ENCODE data around the gene EDNRA.

EDNRA gene

GRCh38 chr4:147515220-147515936 is 34.5 kb downstream of the EDNRA start:
- peaks cover 4% of the 10 kb centered on the region for H3K4me1 ChIP-seq (ENCODE audit: low read depth, poor library complexity, severe bottlenecking)
- H3K27ac ChIP-seq: no peak overlapping the region
- H3K27me3 ChIP-seq (ENCODE audit: insufficient read depth, low read depth): no peaks in the 10 kb centered on the region
- H3K36me3 ChIP-seq (ENCODE audit: insufficient read depth): no peaks in the 10 kb centered on the region
- no peak overlapping the region for H3K4me3 ChIP-seq (IDR thresholded peaks at IDR 0.05; ENCODE audit: insufficient read depth, low read depth, low read length)
- H3K79me2 ChIP-seq (ENCODE audit: insufficient read depth, low read depth): no peaks in the 10 kb centered on the region
- H2AFZ ChIP-seq (ENCODE audit: low read depth): no peak overlapping the region
- H3K9ac ChIP-seq: no peak overlapping the region
- H4K20me1 ChIP-seq (ENCODE audit: insufficient read depth): no peaks in the 10 kb centered on the region
- no peak for TF ChIP-seq CTCF (conservative IDR thresholded peaks at IDR 0.05; ENCODE audit: low read depth, low read length)
- no peak overlapping the region for H3K4me2 ChIP-seq

DNA sequence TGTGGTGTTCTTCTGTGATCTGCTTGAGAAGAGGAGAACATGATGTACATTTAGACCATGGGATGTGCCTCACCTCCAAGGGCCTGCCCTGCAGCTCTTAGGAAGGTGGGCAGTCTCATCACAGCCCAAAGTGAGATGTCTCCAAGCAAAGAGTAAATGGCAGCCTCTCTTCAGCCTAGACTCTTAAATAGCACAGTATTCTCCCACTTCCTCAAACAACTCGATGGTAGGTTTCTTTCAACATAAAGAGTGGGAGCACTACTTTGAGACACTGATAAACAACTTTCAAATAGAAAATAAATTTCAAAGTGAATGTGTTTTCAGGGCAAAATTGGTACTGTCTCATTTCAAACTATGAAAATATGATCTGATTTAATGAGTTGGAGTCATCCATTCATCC is 35.2 kb downstream of the EDNRA start:
- H3K9ac ChIP-seq: no peak overlapping the region
- H3K79me2 ChIP-seq (ENCODE audit: insufficient read depth, low read depth): no peaks in the 10 kb centered on the region
- no peak overlapping the region for H3K4me3 ChIP-seq (IDR thresholded peaks at IDR 0.05; ENCODE audit: insufficient read depth, low read depth, low read length)
- H4K20me1 ChIP-seq (ENCODE audit: insufficient read depth): no peaks in the 10 kb centered on the region
- no peaks in the 10 kb centered on the region for H3K36me3 ChIP-seq (ENCODE audit: insufficient read depth)
- no peak overlapping the region for H3K27ac ChIP-seq
- H3K4me1 ChIP-seq (ENCODE audit: low read depth, poor library complexity, severe bottlenecking): peaks cover 4% of the 10 kb centered on the region
- no peak for TF ChIP-seq CTCF (conservative IDR thresholded peaks at IDR 0.05; ENCODE audit: low read depth, low read length)
- H2AFZ ChIP-seq (ENCODE audit: low read depth): no peak overlapping the region
- no peaks in the 10 kb centered on the region for H3K27me3 ChIP-seq (ENCODE audit: insufficient read depth, low read depth)
- H3K4me2 ChIP-seq: no peak overlapping the region

DNA sequence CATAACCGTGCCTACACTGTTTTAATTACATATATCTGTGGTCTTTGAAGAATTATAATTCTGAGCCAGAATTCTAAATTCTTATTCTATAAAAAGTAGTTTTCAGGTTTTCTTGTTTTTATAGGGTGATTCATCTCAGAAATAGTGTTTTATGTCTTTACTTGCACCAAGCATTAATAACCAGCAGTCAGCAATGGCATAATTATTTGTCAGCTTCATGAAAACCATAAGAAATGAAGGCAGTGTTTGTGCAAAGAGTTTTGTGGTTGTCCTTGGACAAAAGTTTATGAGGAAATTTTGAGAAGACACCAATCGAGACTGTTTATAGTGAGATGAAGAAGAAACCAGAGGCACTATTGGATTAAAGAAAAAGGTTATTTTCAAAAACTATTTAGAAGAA is 37.2 kb downstream of the EDNRA start:
- Histone ChIP-seq H3K4me2 (no peak overlapping the region), H3K27ac (no peak overlapping the region), H3K4me3 (IDR thresholded peaks at IDR 0.05; ENCODE audit: insufficient read depth, low read depth, low read length) (no peak overlapping the region), H3K36me3 (ENCODE audit: insufficient read depth) (no peaks in the 10 kb centered on the region), H3K9ac (no peak overlapping the region), H4K20me1 (ENCODE audit: insufficient read depth) (no peaks in the 10 kb centered on the region), H2AFZ (ENCODE audit: low read depth) (no peak overlapping the region), H3K79me2 (ENCODE audit: insufficient read depth, low read depth) (no peaks in the 10 kb centered on the region), H3K27me3 (ENCODE audit: insufficient read depth, low read depth) (no peaks in the 10 kb centered on the region), H3K4me1 (ENCODE audit: low read depth, poor library complexity, severe bottlenecking) (peaks cover 4% of the 10 kb centered on the region)
- TF ChIP-seq CTCF (conservative IDR thresholded peaks at IDR 0.05; ENCODE audit: low read depth, low read length): no peak

- H3K9ac ChIP-seq: no peak overlapping the region
- no peak overlapping the region for H3K4me2 ChIP-seq
- no peaks in the 10 kb centered on the region for H3K79me2 ChIP-seq (ENCODE audit: insufficient read depth, low read depth)
- TF ChIP-seq CTCF (conservative IDR thresholded peaks at IDR 0.05; ENCODE audit: low read depth, low read length): peak; percentile 95
- H3K4me1 ChIP-seq (ENCODE audit: low read depth, poor library complexity, severe bottlenecking): peaks cover 4% of the 10 kb centered on the region
- no peak overlapping the region for H3K4me3 ChIP-seq (IDR thresholded peaks at IDR 0.05; ENCODE audit: insufficient read depth, low read depth, low read length)
- no peaks in the 10 kb centered on the region for H4K20me1 ChIP-seq (ENCODE audit: insufficient read depth)
- no peaks in the 10 kb centered on the region for H3K27me3 ChIP-seq (ENCODE audit: insufficient read depth, low read depth)
- H2AFZ ChIP-seq (ENCODE audit: low read depth): no peak overlapping the region
- H3K36me3 ChIP-seq (ENCODE audit: insufficient read depth): no peaks in the 10 kb centered on the region
- H3K27ac ChIP-seq: no peak overlapping the region
These were observed 38.2 kb downstream of the EDNRA start for GRCh38 chr4:147518846-147519767.

All from KMS-11 (cell line).